ENCODE measurements around the gene MTA1. TPM values are rescaled to one million over a fixed set of nuclear protein-coding genes. Genes with fewer than 3 reads are reported as not detected.
A peak's percentile ranks its signal among the peaks of the same experiment; 100 is the strongest.

MTA1 gene
- total RNA-seq, 1 donor = 52.7 TPM

DNA sequence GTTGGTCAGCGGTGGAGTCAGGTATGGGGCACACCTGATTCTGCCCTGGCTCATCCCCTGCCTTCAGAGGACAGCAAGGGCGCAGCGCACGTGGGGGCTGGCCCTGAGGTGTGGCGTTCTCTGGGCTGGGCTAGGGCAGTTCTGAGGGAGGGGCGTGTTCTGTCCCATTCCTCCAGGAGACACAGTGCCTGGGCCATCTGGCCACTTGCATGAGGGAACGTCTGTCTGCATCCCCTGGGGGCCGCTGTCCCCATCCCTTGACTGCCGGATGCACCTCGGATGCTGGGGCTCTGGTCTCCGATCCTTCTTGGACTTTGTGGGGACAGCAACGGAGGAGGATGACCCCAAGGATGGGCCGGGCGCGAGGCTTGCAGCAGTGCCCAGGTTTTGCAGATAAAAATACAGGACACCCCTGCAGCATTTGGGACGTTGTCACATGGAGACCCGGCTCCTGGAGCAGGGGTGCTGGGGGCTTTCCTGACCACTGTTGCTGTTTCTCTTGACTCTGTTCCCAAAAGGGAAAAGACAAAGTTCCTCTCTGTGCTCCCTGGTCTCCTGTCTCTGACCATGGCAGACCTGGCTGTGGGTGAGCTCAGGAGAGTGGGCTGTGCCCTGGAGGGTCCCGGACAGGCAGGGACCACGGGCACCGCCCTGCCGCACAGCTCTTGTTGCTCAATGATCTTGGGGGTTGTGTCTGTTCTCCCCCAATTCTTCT, 6.9 kb downstream of the MTA1 start:
- no peak for DNase-seq (ENCODE audit: low read depth)
- TF ChIP-seq, protein P1, sequence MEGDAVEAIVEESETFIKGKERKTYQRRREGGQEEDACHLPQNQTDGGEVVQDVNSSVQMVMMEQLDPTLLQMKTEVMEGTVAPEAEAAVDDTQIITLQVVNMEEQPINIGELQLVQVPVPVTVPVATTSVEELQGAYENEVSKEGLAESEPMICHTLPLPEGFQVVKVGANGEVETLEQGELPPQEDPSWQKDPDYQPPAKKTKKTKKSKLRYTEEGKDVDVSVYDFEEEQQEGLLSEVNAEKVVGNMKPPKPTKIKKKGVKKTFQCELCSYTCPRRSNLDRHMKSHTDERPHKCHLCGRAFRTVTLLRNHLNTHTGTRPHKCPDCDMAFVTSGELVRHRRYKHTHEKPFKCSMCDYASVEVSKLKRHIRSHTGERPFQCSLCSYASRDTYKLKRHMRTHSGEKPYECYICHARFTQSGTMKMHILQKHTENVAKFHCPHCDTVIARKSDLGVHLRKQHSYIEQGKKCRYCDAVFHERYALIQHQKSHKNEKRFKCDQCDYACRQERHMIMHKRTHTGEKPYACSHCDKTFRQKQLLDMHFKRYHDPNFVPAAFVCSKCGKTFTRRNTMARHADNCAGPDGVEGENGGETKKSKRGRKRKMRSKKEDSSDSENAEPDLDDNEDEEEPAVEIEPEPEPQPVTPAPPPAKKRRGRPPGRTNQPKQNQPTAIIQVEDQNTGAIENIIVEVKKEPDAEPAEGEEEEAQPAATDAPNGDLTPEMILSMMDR (IDR thresholded peaks at IDR 0.05; ENCODE audit: insufficient read depth, low read depth, low read length) = no peak
- H3K4me3 ChIP-seq (ENCODE audit: low read depth, low read length) = no peak overlapping the region

GRCh38 chr14:105427412-105427811, 7.8 kb downstream of the MTA1 start:
- DNase-seq (ENCODE audit: low read depth) = no peak
- TF ChIP-seq, protein P1 (IDR thresholded peaks at IDR 0.05; ENCODE audit: insufficient read depth, low read depth, low read length) = no peak
- H3K4me3 ChIP-seq (ENCODE audit: low read depth, low read length) = no peak overlapping the region

DNA sequence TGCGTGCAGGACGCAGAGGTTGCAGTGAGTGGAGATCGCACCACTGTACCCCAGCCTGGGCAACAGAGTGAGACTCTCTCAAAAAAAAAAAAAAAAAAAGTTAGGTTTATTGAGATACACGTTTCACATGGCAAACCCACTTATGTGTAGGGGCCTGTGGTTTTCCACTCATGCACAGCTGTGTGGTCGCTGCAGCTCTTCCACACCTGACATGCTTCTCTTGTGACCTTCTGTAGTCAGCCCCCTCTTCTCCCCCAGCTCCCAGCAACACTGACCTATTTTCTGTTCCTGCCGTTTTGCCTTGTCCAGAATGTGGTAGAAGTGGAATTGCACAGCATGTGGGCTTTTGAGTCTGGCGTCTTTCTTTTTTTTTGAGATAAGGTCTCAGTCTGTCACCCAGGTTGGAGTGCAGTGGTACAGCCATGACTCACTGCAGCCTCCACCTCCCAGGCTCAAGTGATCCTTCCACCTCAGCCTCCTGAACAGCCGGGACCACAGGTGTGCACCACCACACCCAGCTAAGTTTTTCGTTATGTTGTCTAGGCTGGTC, 8.4 kb downstream of the MTA1 start:
- TF ChIP-seq, protein P1 (IDR thresholded peaks at IDR 0.05; ENCODE audit: insufficient read depth, low read depth, low read length) = no peak
- no peak overlapping the region for H3K4me3 ChIP-seq (ENCODE audit: low read depth, low read length)
- no peak for DNase-seq (ENCODE audit: low read depth)

- DNase-seq (ENCODE audit: low read depth) = no peak
- TF ChIP-seq, protein P1 (IDR thresholded peaks at IDR 0.05; ENCODE audit: insufficient read depth, low read depth, low read length) = no peak
- H3K4me3 ChIP-seq (ENCODE audit: low read depth, low read length) = no peak overlapping the region
These were observed 10.4 kb downstream of the MTA1 start for GRCh38 chr14:105430042-105430441.

DNA sequence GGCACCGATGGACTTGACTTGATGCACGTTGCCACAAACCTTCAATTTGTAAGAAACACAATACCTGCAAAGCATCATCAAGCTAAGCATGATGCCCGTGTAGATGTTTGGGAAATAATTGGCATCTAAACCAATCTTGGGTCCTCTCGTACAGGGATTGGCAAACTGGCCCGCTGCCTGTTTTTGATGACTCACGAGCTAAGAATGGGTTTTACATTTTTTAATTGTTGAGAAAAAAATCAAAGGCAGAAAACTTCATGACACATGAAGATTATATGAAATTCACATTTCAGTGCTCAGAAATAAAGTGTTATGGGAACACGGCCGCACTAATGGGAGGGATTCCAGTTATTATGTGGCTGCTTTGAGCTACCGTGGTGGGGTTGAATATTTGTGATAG, 10.9 kb downstream of the MTA1 start:
- TF ChIP-seq, protein P1 (IDR thresholded peaks at IDR 0.05; ENCODE audit: insufficient read depth, low read depth, low read length) = no peak
- no peak overlapping the region for H3K4me3 ChIP-seq (ENCODE audit: low read depth, low read length)
- DNase-seq (ENCODE audit: low read depth) = peak; percentile 31

DNA sequence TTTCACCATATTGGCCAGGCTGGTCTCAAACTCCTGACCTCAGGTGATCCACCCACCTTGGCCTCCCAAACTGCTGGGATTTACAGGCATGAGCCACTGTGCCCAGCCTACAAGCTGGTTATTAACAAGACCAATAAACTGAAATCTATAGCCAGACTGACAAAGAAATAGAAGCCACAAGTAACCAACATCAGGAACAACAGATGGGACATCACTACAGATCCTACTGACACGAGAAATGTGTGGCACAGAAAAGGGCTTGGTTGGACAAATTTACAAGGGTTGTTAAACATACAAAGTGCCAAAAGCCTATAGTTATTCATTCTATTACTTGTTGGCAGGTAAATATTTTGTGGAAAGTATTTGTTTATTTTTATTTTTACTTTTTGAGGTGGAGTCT, 11.6 kb downstream of the MTA1 start:
- no peak overlapping the region for H3K4me3 ChIP-seq (ENCODE audit: low read depth, low read length)
- DNase-seq (ENCODE audit: low read depth) = no peak
- TF ChIP-seq, protein P1 (IDR thresholded peaks at IDR 0.05; ENCODE audit: insufficient read depth, low read depth, low read length) = no peak
